Measurements from ENCODE around the gene CD300LD.
"Not testable (repeated sequence)": the region's sequence is repeated elsewhere in the genome, so short reads cannot be mapped to it uniquely, and the experiment has no call there.

The CD300LD gene

DNA sequence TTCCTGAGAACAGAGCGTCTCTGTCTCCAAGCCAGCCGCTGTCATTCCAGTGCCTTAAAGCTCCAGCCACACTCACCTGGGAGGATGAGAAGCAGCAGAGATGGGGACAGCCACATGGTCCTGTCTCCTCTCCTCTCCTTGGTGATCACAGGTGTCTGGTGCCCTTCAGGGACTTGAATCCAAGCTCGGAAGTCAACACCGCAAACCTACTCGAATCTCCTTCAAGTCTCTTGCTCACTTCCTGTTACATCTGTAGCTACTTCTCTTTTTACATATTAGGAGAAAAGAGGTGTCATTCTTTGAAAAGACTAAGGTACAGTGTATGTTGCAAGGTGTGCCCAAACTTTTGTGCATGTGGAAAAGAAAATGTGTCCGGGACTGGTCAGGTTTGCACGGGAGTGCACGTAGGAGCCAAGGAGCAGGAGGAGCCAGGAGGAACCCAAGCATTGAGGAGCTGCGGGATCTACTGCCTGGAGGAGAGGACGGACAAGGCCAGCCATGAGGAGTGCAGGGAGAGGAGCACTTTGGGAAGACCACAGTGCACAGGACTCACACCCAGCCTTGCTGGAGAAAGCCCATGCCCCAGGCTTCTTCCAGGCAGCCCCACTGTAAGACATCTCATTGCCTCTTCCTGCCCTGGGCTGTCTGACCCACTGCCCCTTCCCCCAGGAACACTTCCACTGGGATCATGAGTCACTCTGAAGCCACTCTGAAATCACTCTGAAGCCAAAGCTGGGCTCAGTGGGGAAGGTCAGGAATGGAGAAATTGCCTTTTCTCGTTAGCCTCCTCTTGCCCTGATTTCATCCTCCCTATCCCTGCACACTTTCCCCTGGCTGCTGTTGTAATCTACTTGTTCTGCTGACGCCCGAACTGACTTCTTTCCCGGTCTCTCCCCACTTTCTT lies at the start of gene CD300LD:
CD300LD (minus strand) TSS at position 197 of the 904 bp plus-strand sequence; CDS start at position 116, 81 bp downstream.
- DNase-seq: no peak
- no peaks in the 10 kb centered on the region for H3K36me3 ChIP-seq
- TF ChIP-seq, protein P1, sequence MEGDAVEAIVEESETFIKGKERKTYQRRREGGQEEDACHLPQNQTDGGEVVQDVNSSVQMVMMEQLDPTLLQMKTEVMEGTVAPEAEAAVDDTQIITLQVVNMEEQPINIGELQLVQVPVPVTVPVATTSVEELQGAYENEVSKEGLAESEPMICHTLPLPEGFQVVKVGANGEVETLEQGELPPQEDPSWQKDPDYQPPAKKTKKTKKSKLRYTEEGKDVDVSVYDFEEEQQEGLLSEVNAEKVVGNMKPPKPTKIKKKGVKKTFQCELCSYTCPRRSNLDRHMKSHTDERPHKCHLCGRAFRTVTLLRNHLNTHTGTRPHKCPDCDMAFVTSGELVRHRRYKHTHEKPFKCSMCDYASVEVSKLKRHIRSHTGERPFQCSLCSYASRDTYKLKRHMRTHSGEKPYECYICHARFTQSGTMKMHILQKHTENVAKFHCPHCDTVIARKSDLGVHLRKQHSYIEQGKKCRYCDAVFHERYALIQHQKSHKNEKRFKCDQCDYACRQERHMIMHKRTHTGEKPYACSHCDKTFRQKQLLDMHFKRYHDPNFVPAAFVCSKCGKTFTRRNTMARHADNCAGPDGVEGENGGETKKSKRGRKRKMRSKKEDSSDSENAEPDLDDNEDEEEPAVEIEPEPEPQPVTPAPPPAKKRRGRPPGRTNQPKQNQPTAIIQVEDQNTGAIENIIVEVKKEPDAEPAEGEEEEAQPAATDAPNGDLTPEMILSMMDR (IDR thresholded peaks at IDR 0.05; ENCODE audit: low read depth, low read length): no peak
- H3K9me3 ChIP-seq (ENCODE audit: severe bottlenecking): peaks cover 19% of the 10 kb centered on the region
- H3K4me3 ChIP-seq (ENCODE audit: low read depth, low read length): no peak within 1 kb of the TSS
- H3K27ac ChIP-seq: no peak within 1 kb of the TSS
- peaks cover 94% of the 10 kb centered on the region for H3K27me3 ChIP-seq (ENCODE audit: insufficient read depth, low read depth, severe bottlenecking)

DNA sequence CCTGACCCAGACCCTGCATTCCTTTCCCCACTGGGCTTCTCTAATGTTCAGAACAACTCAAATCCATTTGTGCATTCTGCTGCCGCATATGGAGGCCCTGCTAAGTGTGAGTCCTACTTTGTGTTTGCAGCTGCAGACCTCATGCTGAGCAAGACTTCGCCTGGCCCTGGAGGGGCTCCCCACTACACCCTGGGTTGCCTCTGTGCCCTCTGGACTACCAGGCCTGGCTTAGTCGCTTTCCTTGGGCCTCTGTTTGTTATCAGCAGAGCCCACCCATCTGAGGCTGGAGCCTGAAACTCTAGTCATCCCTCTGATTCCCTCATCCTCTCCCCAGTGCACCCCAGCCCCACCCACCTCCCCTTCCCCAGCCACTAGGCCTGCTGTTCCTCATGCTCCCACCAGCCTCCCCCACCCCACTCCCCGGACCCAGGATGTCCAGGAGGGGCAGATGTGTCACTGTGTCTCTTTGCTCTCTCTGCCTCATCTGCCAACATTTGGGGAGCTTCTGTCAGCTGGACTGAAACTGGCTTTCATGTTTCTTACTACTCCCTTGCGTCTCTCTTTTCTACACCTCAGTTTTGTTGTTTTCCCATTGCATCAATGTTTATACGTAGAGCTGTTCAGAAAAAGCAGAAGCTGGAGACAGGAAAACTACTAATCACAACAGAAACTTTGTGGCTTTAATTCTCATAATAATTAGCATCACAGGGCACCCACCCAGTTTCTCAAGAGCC lies 49.3 kb upstream of the CD300LD start:
- Histone ChIP-seq H3K27ac (no peak overlapping the region), H3K4me3 (ENCODE audit: low read depth, low read length) (no peak overlapping the region), H3K27me3 (ENCODE audit: insufficient read depth, low read depth, severe bottlenecking) (no peaks in the 10 kb centered on the region), H3K9me3 (ENCODE audit: severe bottlenecking) (no peaks in the 10 kb centered on the region), H3K36me3 (no peaks in the 10 kb centered on the region)
- TF ChIP-seq, protein P1 (IDR thresholded peaks at IDR 0.05; ENCODE audit: low read depth, low read length): no peak
- no peak for DNase-seq

DNA sequence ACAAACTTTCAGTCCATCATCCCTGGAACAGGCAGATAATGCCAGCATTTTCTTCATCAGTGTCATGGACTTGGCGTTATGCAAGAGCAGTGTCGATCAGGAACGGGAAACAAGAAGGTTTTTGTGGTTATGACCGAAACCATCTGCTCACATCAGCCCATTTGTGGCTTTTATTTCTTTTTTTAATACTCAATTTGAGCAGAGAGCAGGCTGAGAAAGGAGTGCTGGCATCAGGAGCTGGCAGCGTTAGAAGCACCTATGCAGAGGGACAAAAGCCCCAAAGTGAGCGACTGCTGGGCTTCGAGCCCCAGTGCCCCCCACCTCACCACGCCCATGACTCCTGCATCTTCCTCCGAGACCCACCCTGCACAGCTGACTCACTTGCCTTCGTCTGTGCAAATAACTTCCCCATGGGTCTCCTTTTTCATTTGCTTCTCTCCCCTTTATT lies 47.6 kb upstream of the CD300LD start:
- TF ChIP-seq, protein P1 (IDR thresholded peaks at IDR 0.05; ENCODE audit: low read depth, low read length): no peak
- H3K9me3 ChIP-seq (ENCODE audit: severe bottlenecking): no peaks in the 10 kb centered on the region
- no peaks in the 10 kb centered on the region for H3K27me3 ChIP-seq (ENCODE audit: insufficient read depth, low read depth, severe bottlenecking)
- no peak overlapping the region for H3K4me3 ChIP-seq (ENCODE audit: low read depth, low read length)
- no peaks in the 10 kb centered on the region for H3K36me3 ChIP-seq
- H3K27ac ChIP-seq: no peak overlapping the region
- no peak for DNase-seq

DNA sequence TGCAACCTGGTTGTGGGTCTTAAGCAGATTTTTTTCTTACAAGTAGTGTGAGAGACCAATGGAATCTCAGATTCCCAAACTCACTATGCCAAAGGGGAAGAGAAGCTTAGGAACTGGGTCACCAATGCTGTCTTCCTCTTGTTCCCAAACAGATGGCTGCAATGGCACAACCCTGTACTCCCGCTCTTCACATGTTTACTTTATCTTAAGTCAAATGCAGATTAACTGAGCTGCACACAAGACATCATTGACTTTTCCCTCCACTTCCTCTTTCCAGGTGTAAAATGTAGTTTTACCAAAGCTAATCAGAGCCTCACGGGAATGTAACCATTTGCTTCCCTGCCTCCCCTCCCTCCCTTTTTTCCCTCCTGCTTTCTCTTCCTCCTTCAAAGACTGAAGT lies 45.8 kb upstream of the CD300LD start:
- no peak for DNase-seq
- Histone ChIP-seq H3K27me3 (ENCODE audit: insufficient read depth, low read depth, severe bottlenecking) (no peaks in the 10 kb centered on the region), H3K27ac (no peak overlapping the region), H3K9me3 (ENCODE audit: severe bottlenecking) (no peaks in the 10 kb centered on the region), H3K36me3 (no peaks in the 10 kb centered on the region), H3K4me3 (ENCODE audit: low read depth, low read length) (no peak overlapping the region)
- TF ChIP-seq, protein P1 (IDR thresholded peaks at IDR 0.05; ENCODE audit: low read depth, low read length): no peak

DNA sequence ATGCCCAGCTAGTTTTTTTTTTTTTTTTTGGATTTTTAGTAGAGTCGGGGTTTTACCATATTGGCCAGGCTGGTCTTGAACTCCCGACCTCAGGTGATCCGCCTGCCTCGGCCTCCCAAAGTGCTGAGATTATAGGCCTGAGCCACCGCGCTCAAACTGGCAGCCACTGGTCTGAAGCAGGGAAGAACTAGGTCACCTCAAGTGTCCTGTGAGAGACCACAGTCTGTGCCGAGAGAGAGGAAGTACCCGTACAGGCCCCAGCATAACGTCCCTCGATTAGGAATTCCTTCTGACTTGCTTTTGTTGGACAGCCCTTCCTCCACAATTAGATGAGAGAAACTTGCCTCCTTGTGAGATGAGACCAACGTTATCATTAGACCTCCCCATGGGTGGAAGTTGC lies 45.2 kb upstream of the CD300LD start:
- Histone ChIP-seq H3K27me3 (ENCODE audit: insufficient read depth, low read depth, severe bottlenecking) (no peaks in the 10 kb centered on the region), H3K9me3 (ENCODE audit: severe bottlenecking) (no peaks in the 10 kb centered on the region), H3K4me3 (ENCODE audit: low read depth, low read length) (no peak overlapping the region), H3K36me3 (no peaks in the 10 kb centered on the region), H3K27ac (no peak overlapping the region)
- no peak for DNase-seq
- TF ChIP-seq, protein P1 (IDR thresholded peaks at IDR 0.05; ENCODE audit: low read depth, low read length): no peak

DNA sequence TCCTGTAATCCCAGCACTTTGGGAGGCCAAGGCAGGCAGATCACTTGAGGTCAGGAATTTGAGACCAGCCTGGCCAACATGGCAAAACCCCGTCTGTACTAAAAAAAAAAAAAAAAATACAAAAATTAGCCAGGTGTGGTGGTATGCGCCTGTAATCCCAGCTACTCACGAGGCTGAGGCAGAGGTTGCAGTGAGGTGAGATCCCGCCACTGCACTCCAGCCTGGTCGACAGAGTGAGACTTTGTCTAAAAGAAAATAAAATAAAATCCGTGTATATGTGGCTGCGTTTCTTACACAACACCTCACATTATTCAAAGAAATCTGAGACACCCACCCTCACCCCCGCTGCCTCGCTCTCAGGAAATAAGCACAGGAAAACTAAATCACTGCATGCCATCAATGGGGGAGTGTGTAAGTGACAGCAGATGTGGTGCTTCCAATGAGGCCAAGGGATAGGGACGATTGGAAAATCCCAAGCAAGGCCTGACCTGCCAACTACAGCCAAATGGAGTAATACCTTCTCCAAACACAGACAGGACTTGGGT lies 44.5 kb upstream of the CD300LD start:
- H3K4me3 ChIP-seq (ENCODE audit: low read depth, low read length); DNase-seq; H3K27me3 ChIP-seq (ENCODE audit: insufficient read depth, low read depth, severe bottlenecking): not testable (repeated sequence)

More for the DNA sequence above, 44.5 kb upstream of the CD300LD start:
- not testable (repeated sequence) for H3K9me3 ChIP-seq (ENCODE audit: severe bottlenecking); H3K27ac ChIP-seq; H3K36me3 ChIP-seq

Measured in WERI-Rb-1 (cell line).